Osteoblast (primary cell): ENCODE data around the gene TXNDC11. TPM values are rescaled to one million over a fixed set of nuclear protein-coding genes. Genes with fewer than 3 reads are reported as not detected.

ENCODE experiments used
- DNase-seq: peaks from one replicate; pipeline ENCODE4 v3.0.0; 2011; ENCODE audit warnings: low spot score, mixed read lengths; ENCODE audit not compliant: insufficient read length; ENCODE audit errors: missing footprints
- H2AFZ ChIP-seq: 2 replicates; pipeline ENCODE4 v1.6.0; 2011; ENCODE audit warnings: mild to moderate bottlenecking, low read length
- H3K27ac ChIP-seq: 2 replicates; pipeline ENCODE4 v1.5.1; 2011; ENCODE audit warnings: mild to moderate bottlenecking, low read depth, low read length, moderate library complexity
- H3K27me3 ChIP-seq: 2 replicates; pipeline ENCODE4 v1.6.0; 2012; ENCODE audit warnings: mild to moderate bottlenecking, control low read depth, inconsistent platforms, low read length, moderate library complexity; ENCODE audit not compliant: insufficient read depth
- H3K36me3 ChIP-seq: 2 replicates; pipeline ENCODE4 v1.5.1; 2011; ENCODE audit warnings: mild to moderate bottlenecking, low read length, control low read depth, moderate library complexity; ENCODE audit not compliant: insufficient read depth
- H3K4me1 ChIP-seq: 2 replicates; pipeline ENCODE4 v1.5.1; 2011; ENCODE audit warnings: mild to moderate bottlenecking, low read length, control low read depth, moderate library complexity; ENCODE audit not compliant: insufficient read depth
- H3K4me2 ChIP-seq: 2 replicates; pipeline ENCODE4 v1.6.0; 2011; ENCODE audit warnings: mild to moderate bottlenecking, low read length; ENCODE audit not compliant: insufficient read depth
- H3K4me3 ChIP-seq: fragments of 200-600 bp; sonication (generic); 3 replicates; pipeline ENCODE4 v1.5.1; 2012; ENCODE audit warnings: mild to moderate bottlenecking, low read length, inconsistent platforms; ENCODE audit not compliant: insufficient read depth
- H3K79me2 ChIP-seq: 2 replicates; pipeline ENCODE4 v1.6.0; 2012; ENCODE audit warnings: mild to moderate bottlenecking, low read length, control low read depth, inconsistent platforms; ENCODE audit not compliant: insufficient read depth
- H3K9me3 ChIP-seq: 2 replicates; pipeline ENCODE4 v1.5.1; 2011; ENCODE audit warnings: low read depth, low read length, control low read depth
- H4K20me1 ChIP-seq: 2 replicates; pipeline ENCODE4 v1.6.0; 2012; ENCODE audit warnings: mild to moderate bottlenecking, low read length, control low read depth; ENCODE audit not compliant: insufficient read depth
- total RNA-seq: library from RNA; depleted of rRNA; stranded (reverse); fragments of >200 nt; gene quantifications from 2 replicates; pipeline ENCODE4 v1.2.3, GENCODE V29; 2012
- TF ChIP-seq, protein P1 (sequence below): IDR thresholded peaks from 2 replicates; pipeline ENCODE4 v1.5.1; 2011; ENCODE audit warnings: mild to moderate bottlenecking, low read depth, low read length, moderate library complexity; ENCODE audit errors: extremely low read depth

Gene TXNDC11
- total RNA-seq, 1 donor, result 26.1 TPM

DNA sequence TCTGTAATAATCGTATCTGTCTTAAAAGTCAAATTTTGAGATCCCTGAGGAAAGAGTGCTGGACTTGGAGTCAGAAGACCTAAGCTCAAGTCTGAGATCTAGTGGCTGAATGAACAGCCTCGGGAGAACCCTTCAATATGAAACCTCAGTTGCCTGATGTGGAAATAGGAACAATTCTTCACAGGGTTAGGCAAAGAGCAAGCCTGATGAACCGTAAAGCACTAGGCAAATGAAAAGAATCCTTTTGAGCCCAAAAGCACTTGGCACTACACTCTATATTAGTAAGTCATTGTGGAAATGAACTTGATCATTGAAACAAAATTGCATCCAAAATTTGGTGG lies 20.2 kb downstream of the TXNDC11 start:
- TF ChIP-seq, protein P1, sequence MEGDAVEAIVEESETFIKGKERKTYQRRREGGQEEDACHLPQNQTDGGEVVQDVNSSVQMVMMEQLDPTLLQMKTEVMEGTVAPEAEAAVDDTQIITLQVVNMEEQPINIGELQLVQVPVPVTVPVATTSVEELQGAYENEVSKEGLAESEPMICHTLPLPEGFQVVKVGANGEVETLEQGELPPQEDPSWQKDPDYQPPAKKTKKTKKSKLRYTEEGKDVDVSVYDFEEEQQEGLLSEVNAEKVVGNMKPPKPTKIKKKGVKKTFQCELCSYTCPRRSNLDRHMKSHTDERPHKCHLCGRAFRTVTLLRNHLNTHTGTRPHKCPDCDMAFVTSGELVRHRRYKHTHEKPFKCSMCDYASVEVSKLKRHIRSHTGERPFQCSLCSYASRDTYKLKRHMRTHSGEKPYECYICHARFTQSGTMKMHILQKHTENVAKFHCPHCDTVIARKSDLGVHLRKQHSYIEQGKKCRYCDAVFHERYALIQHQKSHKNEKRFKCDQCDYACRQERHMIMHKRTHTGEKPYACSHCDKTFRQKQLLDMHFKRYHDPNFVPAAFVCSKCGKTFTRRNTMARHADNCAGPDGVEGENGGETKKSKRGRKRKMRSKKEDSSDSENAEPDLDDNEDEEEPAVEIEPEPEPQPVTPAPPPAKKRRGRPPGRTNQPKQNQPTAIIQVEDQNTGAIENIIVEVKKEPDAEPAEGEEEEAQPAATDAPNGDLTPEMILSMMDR, result no peak
- H3K36me3 ChIP-seq, result peaks cover 53% of the 10 kb centered on the region
- H2AFZ ChIP-seq, result no peak overlapping the region
- no peak overlapping the region for H3K4me3 ChIP-seq
- no peak overlapping the region for H3K27ac ChIP-seq
- H3K9me3 ChIP-seq, result no peaks in the 10 kb centered on the region
- H3K27me3 ChIP-seq, result no peaks in the 10 kb centered on the region
- H3K79me2 ChIP-seq, result peaks cover 9% of the 10 kb centered on the region
- peaks cover 2% of the 10 kb centered on the region for H4K20me1 ChIP-seq
- H3K4me2 ChIP-seq, result no peak overlapping the region
- no peaks in the 10 kb centered on the region for H3K4me1 ChIP-seq
- DNase-seq, result no peak

DNA sequence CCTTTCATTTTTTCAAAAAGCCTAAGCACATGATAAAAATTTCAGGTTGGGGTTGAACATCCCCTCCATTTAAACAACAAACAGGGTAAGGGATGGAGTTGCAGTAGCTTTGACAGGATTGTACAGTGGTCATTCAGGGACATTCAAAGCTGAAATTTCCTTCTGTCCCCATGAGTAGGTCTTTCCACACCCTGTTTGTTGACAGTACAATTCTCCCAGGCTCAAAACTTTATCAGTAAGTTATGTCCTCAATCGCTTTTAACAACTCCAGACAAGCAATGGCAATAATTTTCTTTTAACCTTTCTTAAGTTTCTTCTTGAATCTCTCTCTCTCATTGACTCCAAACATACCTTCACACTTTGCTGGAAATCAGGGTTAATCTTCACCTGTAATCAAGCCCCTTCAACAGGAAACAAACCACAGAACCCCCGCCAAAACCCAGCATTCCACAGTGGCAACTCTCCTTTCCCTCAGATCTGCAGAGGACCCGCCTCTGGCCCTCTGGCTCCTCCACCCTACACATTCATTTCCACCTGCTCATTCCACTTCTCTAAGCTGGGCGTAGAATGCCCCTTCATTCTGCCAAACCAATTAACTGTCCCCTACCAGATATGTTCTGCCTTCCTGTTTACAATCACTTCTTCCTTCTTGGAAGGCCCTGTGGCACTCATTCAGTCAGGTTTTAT lies 20.7 kb downstream of the TXNDC11 start:
- no peak overlapping the region for H3K27ac ChIP-seq
- peaks cover 9% of the 10 kb centered on the region for H3K79me2 ChIP-seq
- peaks cover 53% of the 10 kb centered on the region for H3K36me3 ChIP-seq
- H2AFZ ChIP-seq, result no peak overlapping the region
- peaks cover 2% of the 10 kb centered on the region for H4K20me1 ChIP-seq
- H3K4me1 ChIP-seq, result no peaks in the 10 kb centered on the region
- TF ChIP-seq, protein P1, result no peak
- H3K9me3 ChIP-seq, result no peaks in the 10 kb centered on the region
- no peak overlapping the region for H3K4me2 ChIP-seq
- H3K4me3 ChIP-seq, result no peak overlapping the region
- H3K27me3 ChIP-seq, result no peaks in the 10 kb centered on the region
- no peak for DNase-seq

DNA sequence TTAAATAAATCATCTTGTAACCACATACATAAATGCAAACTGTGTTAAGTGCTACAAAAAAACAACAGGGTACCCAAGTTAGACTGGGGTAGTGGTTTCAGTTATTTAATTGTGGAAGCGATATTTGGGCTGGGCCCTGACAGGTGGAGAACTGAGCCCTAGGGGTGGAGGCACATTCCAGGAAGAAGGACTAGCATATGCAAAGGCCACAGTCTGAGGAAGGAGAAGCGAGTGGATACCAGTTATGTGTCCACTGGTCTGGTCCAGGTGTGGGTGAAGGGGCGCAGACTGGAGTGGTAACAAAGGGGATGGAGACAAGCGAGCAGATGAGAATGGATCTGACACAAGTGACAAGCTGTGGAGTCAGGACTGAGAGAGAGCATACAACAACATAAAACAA lies 22.9 kb downstream of the TXNDC11 start:
- Histone ChIP-seq H2AFZ (no peak overlapping the region), H3K27me3 (no peaks in the 10 kb centered on the region), H3K79me2 (peaks cover 7% of the 10 kb centered on the region), H3K4me3 (no peak overlapping the region), H4K20me1 (peaks cover 2% of the 10 kb centered on the region), H3K27ac (no peak overlapping the region), H3K4me1 (no peaks in the 10 kb centered on the region), H3K4me2 (no peak overlapping the region), H3K36me3 (peaks cover 49% of the 10 kb centered on the region), H3K9me3 (no peaks in the 10 kb centered on the region)
- DNase-seq, result no peak
- TF ChIP-seq, protein P1, result no peak

DNA sequence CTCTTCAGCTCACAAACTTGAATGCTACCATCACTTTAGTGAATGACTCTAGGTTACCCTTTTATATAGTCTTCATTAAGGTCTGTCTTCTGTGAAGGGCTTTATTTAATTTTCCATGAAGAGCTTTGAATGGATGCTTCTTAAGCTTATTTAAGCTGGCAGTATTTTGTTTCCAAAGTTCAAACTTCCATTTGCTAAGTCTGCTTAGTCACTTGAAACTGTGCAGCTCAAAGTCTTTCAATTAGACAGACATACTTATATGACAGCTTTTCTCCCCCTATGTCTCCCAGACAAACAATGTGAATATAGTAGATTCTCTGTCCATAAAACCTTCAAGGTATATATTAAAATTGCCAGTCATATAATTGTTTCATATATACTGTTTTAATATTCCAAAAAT lies 23.5 kb downstream of the TXNDC11 start:
- Histone ChIP-seq H4K20me1 (peaks cover 2% of the 10 kb centered on the region), H3K36me3 (peaks cover 44% of the 10 kb centered on the region), H3K9me3 (no peaks in the 10 kb centered on the region), H3K4me2 (no peak overlapping the region), H2AFZ (no peak overlapping the region), H3K79me2 (peaks cover 5% of the 10 kb centered on the region), H3K27me3 (no peaks in the 10 kb centered on the region), H3K27ac (no peak overlapping the region), H3K4me3 (no peak overlapping the region), H3K4me1 (no peaks in the 10 kb centered on the region)
- no peak for DNase-seq
- TF ChIP-seq, protein P1, result no peak
